Stimulated activated CD4-positive, alpha-beta T cell treated with anti-CD3 and anti-CD28 coated beads, Interleukin-15, amount 100 ng/mL, for 48 hours (primary cell): Measurements from ENCODE around the gene IGFBP2.

Source experiments
- DNase-seq, 2 donors: peaks; one replicate each; pipeline ENCODE4 v3.0.0-alpha.2; 2020; ENCODE audit warnings: low read depth in 2 of 2

IGFBP2 gene

DNA sequence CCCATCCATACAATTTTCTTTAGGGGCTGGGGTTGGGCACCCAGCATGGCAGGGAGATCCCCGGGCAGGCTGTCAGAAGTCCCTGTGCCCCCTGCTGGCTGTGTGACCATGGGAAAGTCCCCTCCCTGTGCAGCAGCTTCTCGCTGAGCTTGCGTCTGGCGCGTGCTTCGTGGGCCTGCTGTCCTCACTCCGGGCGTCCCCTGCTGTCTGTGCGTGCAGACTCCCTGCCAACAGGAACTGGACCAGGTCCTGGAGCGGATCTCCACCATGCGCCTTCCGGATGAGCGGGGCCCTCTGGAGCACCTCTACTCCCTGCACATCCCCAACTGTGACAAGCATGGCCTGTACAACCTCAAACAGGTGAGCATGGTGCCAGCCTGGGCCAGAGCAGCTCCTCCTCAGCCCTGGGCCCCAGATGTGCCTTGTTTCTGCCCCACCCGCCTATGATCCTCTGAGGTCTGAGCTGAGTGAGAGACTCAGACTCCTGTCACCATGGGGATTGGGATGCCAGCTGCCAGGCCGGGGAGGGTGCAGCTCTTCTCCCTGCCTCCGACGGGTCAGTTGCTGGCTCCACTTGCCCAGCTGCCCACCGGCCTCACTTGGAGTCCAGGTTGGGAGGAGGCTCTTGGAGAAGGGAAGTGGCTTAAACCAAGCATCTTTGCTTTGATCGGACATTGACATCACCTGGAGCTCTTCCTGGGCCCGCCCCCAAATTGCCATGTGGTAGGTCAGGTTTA lies 28.6 kb downstream of the IGFBP2 start:
- DNase-seq: no peak

- no peak for DNase-seq
These were observed 29.9 kb downstream of the IGFBP2 start for GRCh38 chr2:216663106-216663505.

DNA sequence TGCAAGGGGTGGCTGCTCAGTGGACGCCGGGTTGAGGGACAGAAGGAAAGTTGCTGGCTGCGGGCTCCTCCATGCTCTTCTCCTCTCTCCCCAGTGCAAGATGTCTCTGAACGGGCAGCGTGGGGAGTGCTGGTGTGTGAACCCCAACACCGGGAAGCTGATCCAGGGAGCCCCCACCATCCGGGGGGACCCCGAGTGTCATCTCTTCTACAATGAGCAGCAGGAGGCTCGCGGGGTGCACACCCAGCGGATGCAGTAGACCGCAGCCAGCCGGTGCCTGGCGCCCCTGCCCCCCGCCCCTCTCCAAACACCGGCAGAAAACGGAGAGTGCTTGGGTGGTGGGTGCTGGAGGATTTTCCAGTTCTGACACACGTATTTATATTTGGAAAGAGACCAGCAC lies 30.6 kb downstream of the IGFBP2 start:
- DNase-seq: no peak

GRCh38 chr2:216664593-216665034 lies 31.4 kb downstream of the IGFBP2 start:
- DNase-seq: no peak

DNA sequence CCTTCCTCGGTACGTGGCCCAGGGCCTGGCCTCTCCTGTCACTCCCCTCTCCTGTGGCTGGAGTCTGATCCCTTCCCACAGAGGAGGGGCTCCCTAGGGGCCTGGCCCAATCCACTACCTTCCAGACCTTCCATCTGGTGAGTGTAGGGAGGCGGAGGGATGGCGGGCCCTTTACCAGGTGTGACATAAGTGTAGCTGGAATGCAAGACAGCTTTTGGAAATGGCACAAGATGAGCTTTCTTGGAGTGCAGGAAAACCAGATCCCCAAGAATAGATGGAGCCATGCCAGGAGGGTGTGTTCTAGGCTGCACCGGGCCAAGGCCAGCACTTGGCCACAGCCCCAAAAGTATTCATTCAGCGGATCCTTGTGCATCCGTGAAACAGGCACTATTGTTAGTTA lies 32.0 kb downstream of the IGFBP2 start:
- no peak for DNase-seq

DNA sequence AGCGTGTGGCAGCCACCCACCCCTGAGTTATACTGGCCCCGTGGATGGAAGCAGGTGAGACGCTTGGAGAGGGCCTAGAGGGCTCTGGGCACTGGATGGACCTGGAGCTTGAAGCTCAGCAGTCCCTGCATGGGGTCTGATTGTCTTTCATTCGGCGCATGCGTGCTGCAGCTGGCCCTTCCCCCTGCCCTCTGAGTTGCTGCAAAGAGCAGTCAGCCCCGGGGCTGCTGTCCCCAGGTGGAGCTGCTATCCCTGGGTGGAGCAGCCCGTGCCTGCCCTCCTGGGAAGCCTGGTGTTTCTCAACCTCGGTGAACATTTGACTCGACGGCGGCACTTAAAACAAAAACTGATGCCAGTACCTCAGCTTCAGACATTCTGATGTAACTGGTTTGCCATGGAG lies 32.5 kb downstream of the IGFBP2 start:
- DNase-seq: no peak

- peak; percentile 39 to 42 for DNase-seq
These were observed 33.4 kb downstream of the IGFBP2 start for GRCh38 chr2:216666461-216667233.

GRCh38 chr2:216670266-216671080 lies 37.3 kb downstream of the IGFBP2 start:
- no peak for DNase-seq

GRCh38 chr2:216671081-216671411 lies 37.8 kb downstream of the IGFBP2 start:
- no peak for DNase-seq

DNA sequence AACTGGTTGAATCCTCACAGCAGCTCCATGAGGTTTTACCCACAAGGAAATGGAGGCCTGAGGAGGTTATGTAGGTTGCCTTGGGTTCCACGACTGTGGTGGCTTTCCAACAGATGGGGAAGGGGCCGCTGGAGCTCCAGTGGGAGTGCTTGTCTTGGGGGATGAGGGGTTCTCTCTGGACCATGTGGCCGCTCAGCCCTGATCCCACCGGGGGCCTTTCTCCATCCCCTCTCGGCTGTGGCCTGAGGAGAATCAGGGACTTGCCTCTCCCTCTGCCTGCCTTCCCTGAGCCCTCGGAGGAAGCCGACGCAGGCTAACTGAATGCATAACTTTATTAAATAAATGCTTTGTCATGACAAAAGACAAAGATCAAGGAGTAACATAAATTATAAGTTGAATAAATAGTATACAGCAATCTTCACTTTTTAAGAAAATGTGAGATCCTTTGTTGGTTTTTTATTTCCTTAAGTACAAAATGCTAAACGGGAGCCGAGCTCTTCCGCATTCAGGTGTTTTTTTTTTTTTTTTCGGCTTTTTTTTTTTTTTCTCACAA lies 38.6 kb downstream of the IGFBP2 start:
- no peak for DNase-seq

DNA sequence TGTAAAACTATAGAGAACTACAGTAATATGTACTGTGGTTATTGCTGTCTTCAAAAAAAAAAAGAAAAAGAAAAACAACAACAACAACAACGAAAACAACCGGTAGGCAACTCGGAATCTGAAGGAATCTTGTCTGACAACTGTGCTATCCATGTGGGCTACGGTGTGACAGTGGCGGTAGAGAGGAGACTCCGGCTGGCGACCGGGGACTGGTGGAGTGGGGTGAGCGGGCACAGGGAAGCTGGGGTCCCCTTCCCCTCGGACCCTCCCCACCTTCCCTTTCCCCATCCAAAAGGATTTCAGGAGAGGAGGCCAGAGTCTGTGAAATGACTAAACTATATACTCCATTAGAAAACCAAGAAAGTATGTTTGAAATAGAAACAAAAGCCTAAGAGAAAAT lies 39.2 kb downstream of the IGFBP2 start:
- DNase-seq: no peak

- no peak for DNase-seq
These were observed 39.8 kb downstream of the IGFBP2 start for GRCh38 chr2:216673021-216673420.

DNA sequence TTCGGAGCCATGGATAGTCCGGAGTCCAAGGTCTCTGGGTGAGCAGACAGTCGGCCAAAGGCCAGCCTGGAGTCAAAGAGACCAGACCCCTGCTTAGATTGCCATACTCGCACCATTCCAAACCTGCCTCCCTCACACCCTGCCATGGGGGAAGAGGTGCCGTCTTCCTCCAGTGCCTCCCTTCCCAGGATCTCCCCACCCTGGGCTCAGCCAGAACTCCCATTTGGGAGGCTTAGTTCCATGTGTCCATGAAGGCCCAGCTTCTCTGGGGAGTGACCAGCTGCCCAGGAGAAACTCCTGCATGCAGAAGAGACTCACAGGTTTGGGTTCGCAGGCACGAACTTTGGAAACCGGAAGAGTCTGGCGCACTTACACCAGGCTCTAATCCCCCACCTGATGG lies 40.4 kb downstream of the IGFBP2 start:
- no peak for DNase-seq

DNA sequence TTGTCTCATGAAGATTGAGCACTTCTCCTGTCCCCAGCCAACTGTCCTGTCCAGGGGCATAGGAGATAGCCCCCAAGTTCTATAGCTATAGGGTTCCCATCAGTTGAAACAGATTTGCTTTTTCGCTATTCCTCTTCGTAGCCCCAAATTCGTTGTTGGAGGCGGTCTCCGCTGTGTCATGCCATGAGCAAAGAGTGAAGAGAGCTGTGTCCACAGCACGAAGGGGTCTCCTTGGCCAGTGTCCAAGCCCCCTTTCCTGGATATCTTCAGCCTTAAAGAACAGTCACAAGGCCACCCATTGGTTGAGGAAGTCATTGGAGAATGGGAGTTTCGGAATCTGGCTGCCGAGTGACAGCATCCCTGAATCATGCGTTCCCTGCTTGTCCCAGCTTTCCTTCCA lies 41.2 kb downstream of the IGFBP2 start:
- no peak for DNase-seq

DNA sequence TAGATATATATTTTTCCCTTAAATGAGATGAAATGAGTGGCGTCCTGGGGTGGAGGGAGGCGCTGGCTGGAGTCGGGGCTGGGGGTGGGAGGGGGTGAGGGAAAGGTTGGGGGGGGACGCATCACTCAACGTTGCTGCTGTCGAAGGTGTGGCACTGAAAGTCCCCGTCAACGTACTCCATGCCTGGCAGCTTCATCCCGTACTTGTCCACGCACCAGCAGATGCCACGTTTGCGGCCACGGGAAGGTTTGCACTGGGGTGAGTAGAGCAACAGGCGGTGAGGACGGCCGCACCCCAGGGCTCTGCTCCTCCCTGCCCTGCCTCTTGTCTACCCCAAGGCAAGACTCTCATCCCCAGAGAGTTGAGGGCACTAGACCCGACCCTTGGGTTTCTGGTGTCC lies 43.4 kb downstream of the IGFBP2 start:
- no peak for DNase-seq

DNA sequence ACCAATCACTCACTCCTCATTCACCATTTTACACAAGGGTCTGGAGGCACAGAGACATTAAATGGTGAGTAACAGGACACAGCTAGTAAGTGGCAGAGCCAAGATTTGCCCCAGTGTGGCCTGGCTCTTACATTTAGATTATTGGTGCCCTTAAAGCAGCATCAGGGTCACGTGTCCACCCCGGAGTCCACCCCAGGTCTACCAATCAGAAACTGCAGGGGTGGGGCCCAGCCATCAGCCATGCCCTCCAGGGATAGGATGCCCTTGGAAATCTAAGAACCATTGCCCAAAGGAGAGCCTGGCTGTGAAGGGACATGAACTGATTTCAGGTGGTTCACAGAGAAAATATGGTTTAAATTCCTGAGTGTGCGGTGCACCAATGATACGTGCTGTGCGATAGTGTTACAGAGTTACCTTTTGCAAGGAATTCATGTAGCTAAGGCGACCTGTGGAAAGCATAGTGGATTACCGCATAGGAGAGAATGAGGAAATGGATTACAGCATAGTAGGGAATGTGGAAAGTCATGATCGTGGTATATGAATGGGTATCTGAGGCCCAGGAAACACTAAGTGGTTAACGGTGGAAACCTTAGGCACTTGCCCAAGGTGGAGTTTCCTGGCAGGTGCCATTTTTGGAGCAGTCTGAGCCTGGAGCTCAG lies 44.3 kb downstream of the IGFBP2 start:
- DNase-seq: no peak

- DNase-seq: no peak
These were observed 44.9 kb downstream of the IGFBP2 start for GRCh38 chr2:216678098-216678465.

DNA sequence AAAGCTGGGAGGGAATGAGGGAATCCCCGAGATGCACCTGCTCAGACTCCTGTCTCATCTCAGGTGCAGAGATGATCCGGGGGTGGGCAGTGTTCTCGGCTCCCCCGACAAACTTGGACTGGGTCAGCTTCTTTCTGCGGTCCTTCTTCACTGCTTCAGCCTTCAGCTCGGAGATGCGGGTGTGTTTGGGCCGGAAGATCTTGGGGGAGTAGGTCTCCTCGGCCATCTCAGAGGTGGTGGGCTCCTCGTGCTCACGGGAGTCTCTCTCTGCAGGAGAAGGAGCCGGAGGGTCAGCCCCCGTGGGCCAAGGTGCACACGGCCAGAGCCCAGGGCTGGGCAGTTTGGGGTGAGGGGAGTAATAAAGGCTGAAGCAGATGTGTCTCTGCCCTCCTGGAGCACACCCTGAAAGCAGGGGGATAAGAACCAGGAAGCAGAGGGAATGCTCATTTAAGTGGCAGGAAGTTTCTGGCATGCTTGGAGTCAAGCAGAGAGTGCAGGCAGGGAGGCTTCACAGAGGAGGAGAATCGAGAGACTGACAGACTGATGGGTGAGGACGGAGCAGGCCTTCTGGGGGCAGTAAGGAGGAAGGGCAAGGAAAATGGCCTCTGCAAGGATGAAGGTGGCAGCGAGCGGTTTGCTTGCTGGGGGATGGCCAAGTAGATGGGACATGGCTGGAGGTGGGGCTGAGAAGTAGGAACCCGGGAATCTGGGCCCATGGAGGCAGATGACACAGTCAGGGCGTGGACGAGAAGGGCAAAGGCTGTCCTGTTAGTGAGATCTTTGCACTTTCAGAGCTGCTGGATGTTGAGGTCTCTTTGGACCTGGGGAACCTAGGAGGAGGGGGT lies 45.8 kb downstream of the IGFBP2 start:
- DNase-seq: no peak

- DNase-seq: no peak
These were observed 46.4 kb downstream of the IGFBP2 start for GRCh38 chr2:216679658-216680024.

GRCh38 chr2:216680951-216681629 lies 47.9 kb downstream of the IGFBP2 start:
- DNase-seq: no peak
